ENCODE measurements around the gene DNAH7.

Gene DNAH7

GRCh38 chr2:196077821-196078220, 9.2 kb upstream of the DNAH7 start:
- no peak for DNase-seq (ENCODE audit: low read depth, low spot score)

GRCh38 chr2:196076778-196077568, 8.3 kb upstream of the DNAH7 start:
- no peak for DNase-seq (ENCODE audit: low read depth, low spot score)

GRCh38 chr2:196075196-196075595, 6.6 kb upstream of the DNAH7 start:
- no peak for DNase-seq (ENCODE audit: low read depth, low spot score)

GRCh38 chr2:196074631-196075030, 6.0 kb upstream of the DNAH7 start:
- DNase-seq (ENCODE audit: low read depth, low spot score): no peak

- no peak for DNase-seq (ENCODE audit: low read depth, low spot score)
Measured at GRCh38 chr2:196073521-196073920, 4.9 kb upstream of the DNAH7 start.

GRCh38 chr2:196067088-196067382, 1.6 kb downstream of the DNAH7 start:
- no peak for DNase-seq (ENCODE audit: low read depth, low spot score)

GRCh38 chr2:196066291-196067087, 2.1 kb downstream of the DNAH7 start:
- no peak for DNase-seq (ENCODE audit: low read depth, low spot score)

GRCh38 chr2:196063773-196064172, 4.9 kb downstream of the DNAH7 start:
- no peak for DNase-seq (ENCODE audit: low read depth, low spot score)

- no peak for DNase-seq (ENCODE audit: low read depth, low spot score)
Measured at GRCh38 chr2:196059491-196059960, 9.1 kb downstream of the DNAH7 start.

GRCh38 chr2:196054631-196055030, 14.0 kb downstream of the DNAH7 start:
- DNase-seq (ENCODE audit: low read depth, low spot score): no peak

- DNase-seq (ENCODE audit: low read depth, low spot score): no peak
Measured at GRCh38 chr2:196046123-196046917, 22.3 kb downstream of the DNAH7 start.

GRCh38 chr2:196041786-196042185, 26.9 kb downstream of the DNAH7 start:
- DNase-seq (ENCODE audit: low read depth, low spot score): no peak

- DNase-seq (ENCODE audit: low read depth, low spot score): no peak
Measured at GRCh38 chr2:196040218-196040617, 28.4 kb downstream of the DNAH7 start.

- DNase-seq (ENCODE audit: low read depth, low spot score): no peak
Measured at GRCh38 chr2:196036442-196036841, 32.2 kb downstream of the DNAH7 start.

GRCh38 chr2:196018037-196018436, 50.6 kb downstream of the DNAH7 start:
- no peak for DNase-seq (ENCODE audit: low read depth, low spot score)

- no peak for DNase-seq (ENCODE audit: low read depth, low spot score)
Measured at GRCh38 chr2:196012314-196012713, 56.3 kb downstream of the DNAH7 start.

GRCh38 chr2:196000551-196000950, 68.1 kb downstream of the DNAH7 start:
- DNase-seq (ENCODE audit: low read depth, low spot score): no peak

GRCh38 chr2:195998070-195998469, 70.6 kb downstream of the DNAH7 start:
- DNase-seq (ENCODE audit: low read depth, low spot score): no peak

- DNase-seq (ENCODE audit: low read depth, low spot score): no peak
Measured at GRCh38 chr2:195995499-195995898, 73.1 kb downstream of the DNAH7 start.

- DNase-seq (ENCODE audit: low read depth, low spot score): no peak
Measured at GRCh38 chr2:195993623-195994022, 75.0 kb downstream of the DNAH7 start.

GRCh38 chr2:195985741-195986140, 82.9 kb downstream of the DNAH7 start:
- no peak for DNase-seq (ENCODE audit: low read depth, low spot score)
